HG02981 (cell line): ENCODE results near the gene HCRTR1.
"Not testable (repeated sequence)": the region's sequence is repeated elsewhere in the genome, so short reads cannot be mapped to it uniquely, and the experiment has no call there.

ENCODE experiments used
- ATAC-seq: cut with Tn5 transposase; IDR thresholded peaks from one replicate; pipeline ENCODE4 v1.9.1; 2021; ENCODE audit warnings: mild to moderate bottlenecking, moderate library complexity; ENCODE audit not compliant: unreplicated experiment

Gene HCRTR1

GRCh38 chr1:31581821-31582810 is 35.4 kb upstream of the HCRTR1 start:
- no peak for ATAC-seq

- ATAC-seq, result no peak
Measured at GRCh38 chr1:31583082-31583994, 34.2 kb upstream of the HCRTR1 start.

GRCh38 chr1:31583995-31584868 is 33.3 kb upstream of the HCRTR1 start:
- no peak for ATAC-seq

GRCh38 chr1:31584869-31585735 is 32.4 kb upstream of the HCRTR1 start:
- ATAC-seq, result no peak

- ATAC-seq, result no peak
Measured at GRCh38 chr1:31585736-31586365, 31.6 kb upstream of the HCRTR1 start.

GRCh38 chr1:31586376-31587327 is 30.8 kb upstream of the HCRTR1 start:
- no peak for ATAC-seq

- not testable (repeated sequence) for ATAC-seq
Measured at GRCh38 chr1:31587328-31587699, 30.2 kb upstream of the HCRTR1 start.

- ATAC-seq, result no peak
Measured at GRCh38 chr1:31587720-31588423, 29.6 kb upstream of the HCRTR1 start.

GRCh38 chr1:31588751-31589515 is 28.6 kb upstream of the HCRTR1 start:
- no peak for ATAC-seq

- no peak for ATAC-seq
Measured at GRCh38 chr1:31591425-31592093, 25.9 kb upstream of the HCRTR1 start.

- no peak for ATAC-seq
Measured at GRCh38 chr1:31592132-31592531, 25.4 kb upstream of the HCRTR1 start.

- ATAC-seq, result no peak
Measured at GRCh38 chr1:31593136-31593665, 24.3 kb upstream of the HCRTR1 start.

- ATAC-seq, result peak; percentile 72
Measured at GRCh38 chr1:31593770-31594632, 23.5 kb upstream of the HCRTR1 start.

- ATAC-seq, result no peak
Measured at GRCh38 chr1:31595836-31596736, 21.4 kb upstream of the HCRTR1 start.
